Body of pancreas (tissue), 4 donors: Measurements from ENCODE around the gene UBE2D2. TPM values are rescaled to one million over a fixed set of nuclear protein-coding genes. Genes with fewer than 3 reads are reported as not detected.
"Not testable (repeated sequence)": the region's sequence is repeated elsewhere in the genome, so short reads cannot be mapped to it uniquely, and the experiment has no call there.

Experiments used
- ATAC-seq: fragments of 150-250 bp; one replicate; pipeline ENCODE4 v1.9.1; 2016
- DNase-seq, 4 donors: peaks; one replicate each; pipeline ENCODE4 v3.0.0-alpha.2; 2019
- H3K27ac ChIP-seq, 4 donors: fragments of 200-600 bp; sonication (generic); 1 replicate in 3 of 4; 2 replicates in 1 of 4; pipeline versions ENCODE4 v1.5.1 to v1.6.1; 2016 to 2019; ENCODE audit warnings: mild to moderate bottlenecking in 1 of 4, mixed read lengths in 1 of 4, moderate library complexity in 1 of 4
- H3K27me3 ChIP-seq, 2 donors: fragments of 200-600 bp; sonication (generic); one replicate each; pipeline ENCODE4 v1.6.0; 2016; ENCODE audit warnings: mild to moderate bottlenecking in 1 of 2
- H3K36me3 ChIP-seq, 2 donors: fragments of 200-600 bp; sonication (generic); replicated peaks in 1 of 2; 2 replicates each; pipeline ENCODE4 v1.5.1; 2016; ENCODE audit warnings: low read depth in 2 of 2; ENCODE audit not compliant: insufficient read depth in 1 of 2
- H3K4me1 ChIP-seq: fragments of 200-600 bp; sonication (generic); one replicate; pipeline ENCODE4 v1.6.0; 2016
- H3K4me3 ChIP-seq, 2 donors: fragments of 200-600 bp; sonication (generic); 1 replicate in 1 of 2; 2 replicates in 1 of 2; pipeline ENCODE4 v1.5.1; 2016 to 2019
- H3K9me3 ChIP-seq, 3 donors: fragments of 200-600 bp; sonication (generic); 1 replicate in 2 of 3; 2 replicates in 1 of 3; pipeline ENCODE4 v1.5.1; 2016
- CTCF ChIP-seq, 7 experiments: fragments of 450-650 bp in 4 of 7; fragments of 200-600 bp in 3 of 7; sonication (generic) in 3 of 7; IDR thresholded peaks; one replicate each; pipeline ENCODE4 v1.5.1; 2016 to 2019; ENCODE audit warnings: antibody characterized with exemption in 7 of 7
- POLR2A ChIP-seq, 3 donors: fragments of 450-650 bp; IDR thresholded peaks; one replicate each; pipeline ENCODE4 v1.6.1; 2016; ENCODE audit warnings: antibody characterized with exemption in 3 of 3, mild to moderate bottlenecking in 2 of 3
- WGBS, 2 donors: methylation state at CpG; one replicate each; pipeline ENCODE4 v1.1.5; 2017; 5-methylcytosine and 5-hydroxymethylcytosine counted together
- intact Hi-C: fragments of 100-400 bp; cut with DNase I; formaldehyde crosslinking; loops from one replicate; pipeline ENCODE4 v1.15.1; 2023
- total RNA-seq, 2 donors: library from RNA; depleted of rRNA; stranded (reverse); fragments of >200 nt; gene quantifications; one replicate each; pipeline ENCODE4 v1.1.0, GENCODE V29; 2016

Gene UBE2D2
- total RNA-seq, 2 donors from 2014 or later: 38.9 to 102 TPM

GRCh38 chr5:139588962-139589361 lies 27.8 kb downstream of the UBE2D2 start:
- DNase-seq: no peak
- Histone ChIP-seq H3K27me3 (no peaks in the 10 kb centered on the region), H3K4me1 (peaks cover 22% of the 10 kb centered on the region), H3K9me3 (no peaks in the 10 kb centered on the region), H3K4me3 (no peak overlapping the region), H3K27ac (no peak overlapping the region), H3K36me3 (no peaks in the 10 kb centered on the region)
- WGBS, 2 donors: 92 to 93% methylated on average over 6 of the region's 6 CpGs
- intact Hi-C loops: no loop called here
- no peak for ATAC-seq
- no peak for TF ChIP-seq POLR2A (IDR thresholded peaks at IDR 0.05)
- TF ChIP-seq CTCF (IDR thresholded peaks at IDR 0.05): no peak

GRCh38 chr5:139592289-139592688 lies 31.1 kb downstream of the UBE2D2 start:
- intact Hi-C loops: no loop called here
- peaks cover 24% of the 10 kb centered on the region for H3K4me1 ChIP-seq

GRCh38 chr5:139593076-139593475 lies 31.9 kb downstream of the UBE2D2 start:
- H3K27ac ChIP-seq: peak overlapping the region in 2 of 4 donors; percentile 17 to 32
- not testable (repeated sequence) for ATAC-seq

More at GRCh38 chr5:139592289-139592688, 31.1 kb downstream of the UBE2D2 start:
- DNase-seq (no peak), ATAC-seq (no peak)
- 85 to 100% methylated on average over 3 of the region's 3 CpGs for whole genome bisulfite sequencing, 2 donors
- Histone ChIP-seq H3K27ac (no peak overlapping the region), H3K9me3 (no peaks in the 10 kb centered on the region), H3K36me3 (no peaks in the 10 kb centered on the region), H3K27me3 (no peaks in the 10 kb centered on the region), H3K4me3 (no peak overlapping the region)
- TF ChIP-seq POLR2A (IDR thresholded peaks at IDR 0.05) (no peak), CTCF (IDR thresholded peaks at IDR 0.05) (no peak)

GRCh38 chr5:139593716-139594319 lies 32.7 kb downstream of the UBE2D2 start:
- Histone ChIP-seq H3K9me3 (no peaks in the 10 kb centered on the region), H3K36me3 (no peaks in the 10 kb centered on the region), H3K27ac (peak overlapping the region in 1 of 4 donors; percentile 43), H3K4me3 (no peak overlapping the region), H3K4me1 (peaks cover 24% of the 10 kb centered on the region), H3K27me3 (no peaks in the 10 kb centered on the region)
- WGBS, 2 donors: 18 to 23% methylated on average over 3 of the region's 3 CpGs
- intact Hi-C loops: no loop called here
- ATAC-seq: peak; percentile 18
- TF ChIP-seq CTCF (IDR thresholded peaks at IDR 0.05) (no peak), POLR2A (IDR thresholded peaks at IDR 0.05) (no peak)
- DNase-seq: peak in 2 of 4 donors; percentile 19 to 24

More at GRCh38 chr5:139593076-139593475, 31.9 kb downstream of the UBE2D2 start:
- H3K36me3 ChIP-seq, H3K9me3 ChIP-seq, H3K27me3 ChIP-seq, intact Hi-C loops, H3K4me3 ChIP-seq: not testable (repeated sequence)
- H3K4me1 ChIP-seq: peaks cover 24% of the 10 kb centered on the region
- WGBS, 2 donors: 41 to 44% methylated on average over 8 of the region's 8 CpGs
- peak; percentile 23 to 66 (median 32) for DNase-seq

GRCh38 chr5:139597134-139597533 lies 36.0 kb downstream of the UBE2D2 start:
- DNase-seq (no peak), ATAC-seq (no peak)
- no peaks in the 10 kb centered on the region for H3K27me3 ChIP-seq
- H3K36me3 ChIP-seq: peaks cover 0 to 7% of the 10 kb centered on the region in 2 donors
- no peak for TF ChIP-seq CTCF (IDR thresholded peaks at IDR 0.05)
- TF ChIP-seq POLR2A (IDR thresholded peaks at IDR 0.05): no peak
- H3K4me1 ChIP-seq: peaks cover 14% of the 10 kb centered on the region
- no peak overlapping the region for H3K27ac ChIP-seq
- H3K4me3 ChIP-seq: no peak overlapping the region
- no peaks in the 10 kb centered on the region for H3K9me3 ChIP-seq
- intact Hi-C loops: no loop called here

- peaks cover 0 to 16% of the 10 kb centered on the region in 2 donors for H3K36me3 ChIP-seq
- H3K9me3 ChIP-seq, intact Hi-C loops, H3K27ac ChIP-seq, DNase-seq, H3K27me3 ChIP-seq, H3K4me1 ChIP-seq, H3K4me3 ChIP-seq, ATAC-seq: not testable (repeated sequence)
- whole genome bisulfite sequencing, 2 donors: 93 to 100% methylated on average over 5 of the region's 5 CpGs
These were observed 37.4 kb downstream of the UBE2D2 start for GRCh38 chr5:139598601-139598965.
